Measurements from ENCODE around the gene ZNF747. TPM values are rescaled to one million over a fixed set of nuclear protein-coding genes. Genes with fewer than 3 reads are reported as not detected.

ZNF747 gene
- total RNA-seq, 2 donors from 2014 or later: 15.5 to 17.1 TPM

DNA sequence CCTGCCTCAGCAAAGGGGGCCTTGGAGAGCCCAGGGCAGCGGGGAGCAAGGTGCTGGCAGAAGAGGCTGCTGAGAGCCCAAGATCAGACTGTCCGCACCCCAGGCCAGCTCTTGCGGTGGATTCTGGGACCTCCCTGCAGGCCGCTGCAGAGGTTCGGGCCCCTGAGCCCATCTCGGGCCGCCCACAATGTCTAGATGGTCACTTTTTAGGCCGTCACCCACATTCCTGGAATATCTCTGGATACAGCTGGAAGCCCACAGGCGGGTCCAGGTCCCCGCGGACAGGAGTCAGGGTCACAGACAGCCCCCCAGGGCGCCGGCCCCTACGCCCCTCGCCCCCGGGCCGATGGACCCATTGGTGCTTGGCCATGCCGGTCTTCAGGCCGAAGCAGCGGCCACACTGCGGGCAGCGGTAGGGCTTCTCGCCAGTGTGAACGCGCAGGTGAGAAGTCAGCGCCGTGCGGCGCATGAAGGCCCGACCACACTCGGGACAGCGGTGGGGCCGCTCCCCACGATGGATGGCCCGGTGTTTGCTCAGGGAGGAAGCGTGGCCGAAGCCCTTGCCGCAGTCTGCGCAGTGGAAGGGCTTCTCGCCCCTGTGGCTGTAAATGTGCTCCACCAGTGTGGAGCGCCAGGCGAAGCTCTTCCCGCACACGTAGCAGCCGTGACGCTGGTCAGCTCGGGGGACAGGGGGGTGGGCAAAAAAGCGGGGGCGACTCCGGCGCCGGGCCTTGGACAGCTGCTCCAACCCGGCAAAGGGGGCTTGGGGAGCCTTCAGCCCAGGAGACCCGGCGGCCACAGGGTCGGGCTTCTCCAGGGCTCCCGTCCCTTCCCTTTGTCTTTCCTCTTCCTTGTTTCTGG lies 2.1 kb downstream of the ZNF747 start:
- WGBS, 2 experiments (ENCODE audit: insufficient coverage in 1 of 2, insufficient read length in 1 of 2): 95 to 98% methylated on average over 33 to 57 of the region's 57 CpGs
- H3K27ac ChIP-seq (ENCODE audit: low read depth, low read length): no peak overlapping the region
- peak overlapping the region; percentile 77 for H3K27ac Mint-ChIP-seq
- no peaks in the 10 kb centered on the region for H3K27me3 Mint-ChIP-seq (ENCODE audit: insufficient read depth)
- peaks cover 34% of the 10 kb centered on the region for H3K4me1 Mint-ChIP-seq
- no peak overlapping the region for H3K4me3 ChIP-seq (ENCODE audit: low read length)
- H3K4me1 ChIP-seq (ENCODE audit: control insufficient read depth, insufficient read depth, low read length): peaks cover 9% of the 10 kb centered on the region
- no peaks in the 10 kb centered on the region for H3K9me3 Mint-ChIP-seq
- H3K36me3 Mint-ChIP-seq (ENCODE audit: low read depth): peaks cover 30% of the 10 kb centered on the region
- no peak for DNase-seq
- no peaks in the 10 kb centered on the region for H3K27me3 ChIP-seq (ENCODE audit: control insufficient read depth, insufficient read depth, low read length, poor library complexity, severe bottlenecking)
- no peak overlapping the region for H3K9ac ChIP-seq (ENCODE audit: extremely low read depth, low read length, poor library complexity, severe bottlenecking)
- H3K36me3 ChIP-seq (ENCODE audit: control insufficient read depth, insufficient read depth, low read length): peaks cover 20% of the 10 kb centered on the region
- H3K4me3 Mint-ChIP-seq: peak overlapping the region; percentile 73
- H3K9me3 ChIP-seq (ENCODE audit: control insufficient read depth, low read length): no peaks in the 10 kb centered on the region
- TF ChIP-seq, protein P1, sequence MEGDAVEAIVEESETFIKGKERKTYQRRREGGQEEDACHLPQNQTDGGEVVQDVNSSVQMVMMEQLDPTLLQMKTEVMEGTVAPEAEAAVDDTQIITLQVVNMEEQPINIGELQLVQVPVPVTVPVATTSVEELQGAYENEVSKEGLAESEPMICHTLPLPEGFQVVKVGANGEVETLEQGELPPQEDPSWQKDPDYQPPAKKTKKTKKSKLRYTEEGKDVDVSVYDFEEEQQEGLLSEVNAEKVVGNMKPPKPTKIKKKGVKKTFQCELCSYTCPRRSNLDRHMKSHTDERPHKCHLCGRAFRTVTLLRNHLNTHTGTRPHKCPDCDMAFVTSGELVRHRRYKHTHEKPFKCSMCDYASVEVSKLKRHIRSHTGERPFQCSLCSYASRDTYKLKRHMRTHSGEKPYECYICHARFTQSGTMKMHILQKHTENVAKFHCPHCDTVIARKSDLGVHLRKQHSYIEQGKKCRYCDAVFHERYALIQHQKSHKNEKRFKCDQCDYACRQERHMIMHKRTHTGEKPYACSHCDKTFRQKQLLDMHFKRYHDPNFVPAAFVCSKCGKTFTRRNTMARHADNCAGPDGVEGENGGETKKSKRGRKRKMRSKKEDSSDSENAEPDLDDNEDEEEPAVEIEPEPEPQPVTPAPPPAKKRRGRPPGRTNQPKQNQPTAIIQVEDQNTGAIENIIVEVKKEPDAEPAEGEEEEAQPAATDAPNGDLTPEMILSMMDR (conservative IDR thresholded peaks at IDR 0.05): no peak

DNA sequence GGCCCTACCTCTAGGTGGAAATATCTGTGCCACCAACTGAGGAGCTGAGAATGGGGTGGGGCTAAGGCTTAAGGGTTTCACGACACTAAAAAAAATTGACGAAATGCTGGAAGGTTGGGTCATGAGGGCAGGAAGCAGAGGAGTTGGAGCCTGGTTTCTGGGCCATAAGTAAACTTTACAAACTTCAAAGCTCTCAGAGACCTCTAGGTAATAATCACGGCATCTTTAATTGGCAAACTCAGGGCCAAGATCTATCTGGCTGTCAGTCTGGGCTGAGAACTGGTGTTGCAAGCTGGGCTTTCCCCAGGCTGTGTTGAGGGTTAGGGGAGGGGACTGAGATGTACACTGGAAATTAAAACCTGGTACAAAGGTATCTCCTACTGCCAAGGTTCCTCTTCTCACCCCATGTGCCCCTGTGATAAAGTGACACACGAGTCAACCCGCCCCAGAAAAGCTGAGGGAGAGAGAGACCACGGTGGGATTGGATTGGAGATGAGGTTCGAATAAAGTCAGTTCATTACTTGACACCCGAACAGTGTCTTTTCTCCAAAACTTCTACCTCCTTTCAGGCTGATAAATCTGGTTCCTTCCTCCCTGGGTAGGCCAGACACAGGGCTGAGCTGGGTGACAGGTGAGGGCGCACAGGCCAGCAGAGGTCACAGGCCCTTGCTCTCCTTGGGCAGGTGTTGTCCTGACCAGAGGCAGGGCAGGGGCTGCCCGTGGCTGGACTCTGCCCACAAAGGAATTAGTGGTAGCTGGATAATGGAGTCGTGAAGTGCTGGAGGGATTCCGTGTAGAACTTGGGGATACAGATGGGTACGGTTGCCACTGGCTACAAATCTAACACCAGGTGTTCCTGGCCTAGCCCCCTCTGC lies 4.3 kb downstream of the ZNF747 start:
- no peak overlapping the region for H3K4me3 ChIP-seq (ENCODE audit: low read length)
- peaks cover 9% of the 10 kb centered on the region for H3K4me1 ChIP-seq (ENCODE audit: control insufficient read depth, insufficient read depth, low read length)
- no peaks in the 10 kb centered on the region for H3K27me3 ChIP-seq (ENCODE audit: control insufficient read depth, insufficient read depth, low read length, poor library complexity, severe bottlenecking)
- TF ChIP-seq, protein P1 (conservative IDR thresholded peaks at IDR 0.05): no peak
- H3K9me3 ChIP-seq (ENCODE audit: control insufficient read depth, low read length): no peaks in the 10 kb centered on the region
- no peak overlapping the region for H3K27ac ChIP-seq (ENCODE audit: low read depth, low read length)
- H3K9me3 Mint-ChIP-seq: no peaks in the 10 kb centered on the region
- no peaks in the 10 kb centered on the region for H3K27me3 Mint-ChIP-seq (ENCODE audit: insufficient read depth)
- no peak overlapping the region for H3K9ac ChIP-seq (ENCODE audit: extremely low read depth, low read length, poor library complexity, severe bottlenecking)
- no peak overlapping the region for H3K27ac Mint-ChIP-seq
- H3K36me3 Mint-ChIP-seq (ENCODE audit: low read depth): peaks cover 23% of the 10 kb centered on the region
- WGBS, 2 experiments (ENCODE audit: insufficient coverage in 1 of 2, insufficient read length in 1 of 2): 91 to 95% methylated on average over 5 to 13 of the region's 13 CpGs
- H3K36me3 ChIP-seq (ENCODE audit: control insufficient read depth, insufficient read depth, low read length): peaks cover 20% of the 10 kb centered on the region
- no peak overlapping the region for H3K4me3 Mint-ChIP-seq
- H3K4me1 Mint-ChIP-seq: peaks cover 28% of the 10 kb centered on the region
- no peak for DNase-seq

DNA sequence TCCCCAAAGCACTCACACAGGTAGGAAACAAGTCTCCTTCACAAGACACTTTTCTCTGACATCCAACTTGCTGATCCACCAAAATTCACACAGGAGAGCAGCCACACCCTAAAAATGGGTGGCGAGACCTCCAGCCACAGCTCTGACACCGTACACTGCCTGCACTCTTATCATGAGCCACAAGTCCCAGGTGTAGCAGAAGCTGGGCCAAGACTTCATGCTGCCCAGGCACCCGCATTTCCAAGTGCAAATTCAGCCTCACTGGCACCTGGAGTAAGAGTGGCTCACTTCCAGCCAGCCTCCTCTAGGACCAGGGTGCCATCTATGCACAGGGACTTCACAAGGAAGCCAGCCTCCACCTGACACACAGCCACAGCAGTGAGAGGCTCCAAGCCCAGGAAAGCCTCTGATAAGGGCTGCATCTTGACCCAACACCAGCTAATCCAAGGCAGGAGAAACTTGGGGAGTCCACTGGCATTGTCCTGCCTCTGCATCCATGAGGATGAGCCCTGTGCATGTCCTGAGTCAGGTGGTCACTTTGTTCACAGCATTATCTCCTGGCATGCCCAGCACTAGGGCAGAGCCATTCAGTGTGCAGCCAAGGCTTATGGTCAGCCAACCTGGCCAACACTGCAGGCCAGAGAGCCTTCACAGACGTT lies 5.7 kb downstream of the ZNF747 start:
- Histone ChIP-seq H3K27me3 (ENCODE audit: control insufficient read depth, insufficient read depth, low read length, poor library complexity, severe bottlenecking) (no peaks in the 10 kb centered on the region), H3K27ac (ENCODE audit: low read depth, low read length) (no peak overlapping the region), H3K9me3 (ENCODE audit: control insufficient read depth, low read length) (no peaks in the 10 kb centered on the region), H3K9ac (ENCODE audit: extremely low read depth, low read length, poor library complexity, severe bottlenecking) (no peak overlapping the region), H3K4me3 (ENCODE audit: low read length) (no peak overlapping the region), H3K4me1 (ENCODE audit: control insufficient read depth, insufficient read depth, low read length) (peaks cover 9% of the 10 kb centered on the region), H3K36me3 (ENCODE audit: control insufficient read depth, insufficient read depth, low read length) (peaks cover 25% of the 10 kb centered on the region)
- TF ChIP-seq, protein P1 (conservative IDR thresholded peaks at IDR 0.05): no peak
- no peaks in the 10 kb centered on the region for H3K9me3 Mint-ChIP-seq
- DNase-seq: no peak
- H3K4me3 Mint-ChIP-seq: no peak overlapping the region
- peak overlapping the region; percentile 44 for H3K27ac Mint-ChIP-seq
- no peaks in the 10 kb centered on the region for H3K27me3 Mint-ChIP-seq (ENCODE audit: insufficient read depth)
- H3K4me1 Mint-ChIP-seq: peaks cover 23% of the 10 kb centered on the region
- WGBS, 2 experiments (ENCODE audit: insufficient coverage in 1 of 2, insufficient read length in 1 of 2): 92 to 98% methylated on average over 4 of the region's 4 CpGs
- H3K36me3 Mint-ChIP-seq (ENCODE audit: low read depth): peaks cover 29% of the 10 kb centered on the region

Data from endodermal cell (in vitro differentiated cells).